GM19035 (cell line): ENCODE measurements around the gene SDCCAG8.

Source experiments
- ATAC-seq: cut with Tn5 transposase; IDR thresholded peaks from one replicate; pipeline ENCODE4 v1.9.1; 2021; ENCODE audit not compliant: unreplicated experiment

The SDCCAG8 gene

GRCh38 chr1:243280571-243281129, 24.8 kb downstream of the SDCCAG8 start:
- ATAC-seq: no peak

GRCh38 chr1:243281672-243282071, 25.8 kb downstream of the SDCCAG8 start:
- no peak for ATAC-seq

- no peak for ATAC-seq
Measured at GRCh38 chr1:243286409-243287122, 30.7 kb downstream of the SDCCAG8 start.

GRCh38 chr1:243287123-243287460, 31.3 kb downstream of the SDCCAG8 start:
- ATAC-seq: no peak

- peak; percentile 96 for ATAC-seq
Measured at GRCh38 chr1:243287652-243288051, 31.8 kb downstream of the SDCCAG8 start.

GRCh38 chr1:243288062-243288461, 32.2 kb downstream of the SDCCAG8 start:
- peak; percentile 6 for ATAC-seq

GRCh38 chr1:243291292-243291691, 35.5 kb downstream of the SDCCAG8 start:
- ATAC-seq: no peak

GRCh38 chr1:243292117-243292516, 36.3 kb downstream of the SDCCAG8 start:
- no peak for ATAC-seq

GRCh38 chr1:243293941-243294722, 38.3 kb downstream of the SDCCAG8 start:
- ATAC-seq: no peak

- ATAC-seq: no peak
Measured at GRCh38 chr1:243294723-243295121, 38.9 kb downstream of the SDCCAG8 start.

GRCh38 chr1:243299069-243299468, 43.2 kb downstream of the SDCCAG8 start:
- no peak for ATAC-seq

GRCh38 chr1:243301059-243301458, 45.2 kb downstream of the SDCCAG8 start:
- no peak for ATAC-seq

GRCh38 chr1:243311809-243312208, 56.0 kb downstream of the SDCCAG8 start:
- ATAC-seq: no peak

- peak; percentile 32 for ATAC-seq
Measured at GRCh38 chr1:243312952-243313634, 57.3 kb downstream of the SDCCAG8 start.

GRCh38 chr1:243313635-243314536, 58.0 kb downstream of the SDCCAG8 start:
- peak; percentile 71 for ATAC-seq

- no peak for ATAC-seq
Measured at GRCh38 chr1:243315455-243315854, 59.6 kb downstream of the SDCCAG8 start.

GRCh38 chr1:243315893-243316292, 60.1 kb downstream of the SDCCAG8 start:
- ATAC-seq: no peak

- ATAC-seq: no peak
Measured at GRCh38 chr1:243316366-243316989, 60.6 kb downstream of the SDCCAG8 start.

- ATAC-seq: no peak
Measured at GRCh38 chr1:243320224-243320623, 64.4 kb downstream of the SDCCAG8 start.

GRCh38 chr1:243322326-243322725, 66.5 kb downstream of the SDCCAG8 start:
- no peak for ATAC-seq
